Measurements from ENCODE around the gene ADARB2.

- no peak for TF ChIP-seq CTCF (IDR thresholded peaks at IDR 0.05; ENCODE audit: low read depth, low read length, missing input control)
- TF ChIP-seq MAX (IDR thresholded peaks at IDR 0.05) = no peak
- no peak for TF ChIP-seq YY1 (IDR thresholded peaks at IDR 0.05)
- TF ChIP-seq EGR1 (IDR thresholded peaks at IDR 0.05; ENCODE audit: low read depth in 2 of 2) = no peak
Observed at GRCh38 chr10:1241322-1241890, 495.9 kb downstream of the ADARB2 start.
